Measurements from ENCODE around the gene JARID2.

- no peak for TF ChIP-seq CTCF (IDR thresholded peaks at IDR 0.05)
- no peak for TF ChIP-seq EZH2 (IDR thresholded peaks at IDR 0.05)
- no peak for TF ChIP-seq EZH2phosphoT487 (IDR thresholded peaks at IDR 0.05)
These were observed 286.1 kb downstream of the JARID2 start for GRCh38 chr6:15531973-15532372.
